ACHN (cell line): ENCODE measurements around the gene WWOX.

Source experiments
- DNase-seq: peaks from one replicate; pipeline ENCODE4 v3.0.0-alpha.2; 2015
- in situ Hi-C: cut with HindIII; loops from 2 replicates; pipeline ENCODE4 v1.10.0; 2017; ENCODE audit warnings: low sequenced_read_pairs, low pct_ligation_motif_present, low pct_unique_long_range_greater_than_20kb

Gene WWOX

DNA sequence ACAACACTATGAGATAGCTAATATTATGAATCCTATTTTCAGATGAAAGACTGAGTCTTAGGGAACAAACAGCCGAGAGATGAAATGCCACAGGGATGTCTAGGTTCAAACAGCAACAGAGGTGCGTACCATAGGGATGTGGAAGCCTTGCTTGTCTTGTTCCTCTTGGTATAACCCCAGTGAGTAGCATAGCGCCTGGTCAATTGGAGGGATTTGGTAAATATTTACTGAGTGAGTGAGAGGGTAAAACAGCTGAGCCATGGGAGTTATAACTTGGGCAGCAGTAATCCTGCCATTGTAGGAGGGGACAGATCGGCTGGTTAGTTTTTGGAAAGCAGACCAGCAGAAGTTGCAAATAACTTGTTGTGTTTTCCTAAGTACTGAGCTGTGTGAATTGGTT lies 80.2 kb downstream of the WWOX start:
- no peak for DNase-seq
- in situ Hi-C loops: no loop called here

DNA sequence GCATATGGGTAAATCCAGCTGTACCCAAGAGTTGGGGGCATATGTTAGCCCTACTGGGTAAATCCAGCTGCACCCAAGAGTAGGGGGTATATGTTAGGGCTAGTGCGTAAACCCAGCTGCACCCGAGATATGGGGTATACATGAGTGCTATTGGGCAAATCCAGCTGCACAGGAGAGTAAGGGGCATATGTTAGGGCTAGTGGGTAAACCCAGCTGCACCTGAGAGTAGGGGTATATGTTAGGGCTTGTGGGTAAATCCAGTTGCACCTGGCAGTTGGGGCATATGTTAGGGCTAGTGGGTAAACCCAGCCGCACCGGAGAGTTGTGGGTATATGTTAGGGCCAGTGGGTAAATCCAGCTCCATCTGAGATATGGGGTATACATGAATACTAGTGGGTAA lies 80.9 kb downstream of the WWOX start:
- in situ Hi-C loops: no loop called here
- DNase-seq: no peak

DNA sequence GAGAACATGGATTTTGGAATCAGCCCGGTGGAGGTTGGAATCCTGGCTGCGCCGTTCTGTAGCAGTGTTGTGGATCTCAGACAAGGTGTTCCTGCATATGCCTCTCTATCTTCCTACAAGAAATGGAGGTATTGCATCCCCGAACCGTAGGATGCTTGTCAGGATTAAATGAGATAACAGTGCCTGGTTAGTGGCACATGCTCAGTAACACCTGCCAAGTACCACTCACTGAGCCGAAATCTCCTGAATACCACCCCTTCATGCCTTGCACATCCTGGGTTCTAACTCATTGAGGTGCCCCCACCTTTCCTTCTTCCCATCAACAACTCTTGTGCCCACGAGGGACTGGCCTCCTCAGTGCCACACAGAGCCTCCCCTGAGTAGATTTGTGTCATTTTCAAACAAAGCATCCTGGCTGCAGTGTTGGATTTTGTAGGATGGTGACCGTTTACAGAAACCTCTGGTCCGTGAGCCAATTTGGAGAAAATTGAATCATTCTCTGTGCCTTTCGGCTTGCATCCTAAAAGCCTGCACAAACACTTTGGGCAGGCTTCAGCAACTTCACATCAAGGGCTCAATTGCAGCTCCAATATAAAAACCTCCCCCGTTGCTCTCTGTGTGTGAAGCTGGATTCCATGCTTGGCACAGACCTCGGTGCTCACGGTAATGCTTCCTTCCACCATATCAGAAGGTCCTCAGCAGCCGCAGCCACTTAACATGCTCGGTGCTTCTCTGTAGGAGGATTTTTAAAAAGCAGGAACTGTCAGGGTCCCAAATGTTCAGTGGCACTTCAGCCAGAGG lies 84.2 kb downstream of the WWOX start:
- in situ Hi-C loops: no loop called here
- DNase-seq: no peak

DNA sequence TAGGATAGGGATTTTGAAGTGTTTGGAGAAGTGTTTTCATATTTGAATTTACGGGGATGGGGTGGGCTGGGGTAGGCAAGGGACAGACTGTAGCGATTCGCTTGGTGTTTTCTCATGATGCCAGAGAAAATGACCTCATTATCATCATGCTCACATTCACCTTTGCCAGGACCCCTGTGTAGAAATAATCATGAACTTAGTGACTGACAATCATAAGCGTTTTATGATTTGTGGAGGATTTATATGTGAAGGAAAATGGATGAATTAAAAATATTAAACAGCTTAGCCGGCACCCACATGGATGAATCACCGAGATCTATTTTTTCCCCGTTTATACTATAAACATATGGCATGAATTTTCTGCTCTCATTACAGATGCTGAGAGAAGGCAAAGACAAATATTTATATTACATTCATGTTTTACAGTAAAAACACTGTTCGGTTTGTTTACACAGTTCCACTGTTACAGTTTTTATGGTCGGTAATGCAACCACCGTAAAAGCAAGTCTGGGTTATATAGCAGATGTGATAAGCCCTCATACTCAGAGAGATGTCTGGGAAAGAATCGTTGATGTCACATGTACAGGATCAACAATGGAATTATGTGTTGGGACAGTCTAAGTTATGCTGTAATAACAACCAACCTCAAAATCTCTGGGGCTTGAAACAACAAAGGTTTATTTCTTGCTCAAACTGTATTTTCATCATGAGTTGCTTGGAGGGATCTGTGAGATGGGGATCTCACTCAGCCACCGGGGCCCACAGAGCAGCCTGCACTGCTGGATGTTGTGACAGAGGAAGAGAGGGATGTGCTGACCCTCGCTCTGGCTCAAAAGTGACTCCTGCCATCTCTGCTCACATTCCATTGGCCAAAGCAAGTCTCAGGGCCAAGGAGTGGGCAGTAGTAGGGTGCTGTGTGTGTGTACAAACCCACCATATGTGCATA lies 85.1 kb downstream of the WWOX start:
- in situ Hi-C loops: no loop called here
- no peak for DNase-seq

DNA sequence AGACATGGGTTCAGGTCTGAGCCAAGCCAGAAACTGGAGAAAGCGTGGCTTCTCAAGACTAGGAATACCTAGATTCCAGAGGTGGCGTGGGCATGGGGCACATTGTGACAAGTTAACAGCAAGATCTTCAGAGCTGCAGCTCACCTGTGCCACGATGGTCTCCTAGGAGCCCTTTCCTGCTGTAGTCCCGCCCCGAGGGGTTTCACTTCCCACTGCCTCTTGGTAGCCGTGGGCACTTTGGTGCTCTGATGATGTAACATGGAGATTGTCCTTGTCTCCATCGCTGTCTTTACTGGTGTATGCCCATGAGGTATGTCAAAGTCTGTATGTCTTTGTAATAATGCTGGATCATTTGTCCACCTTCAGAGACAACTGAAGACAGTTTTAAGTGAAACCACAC lies 89.7 kb downstream of the WWOX start:
- DNase-seq: no peak
- in situ Hi-C loops: no loop called here

DNA sequence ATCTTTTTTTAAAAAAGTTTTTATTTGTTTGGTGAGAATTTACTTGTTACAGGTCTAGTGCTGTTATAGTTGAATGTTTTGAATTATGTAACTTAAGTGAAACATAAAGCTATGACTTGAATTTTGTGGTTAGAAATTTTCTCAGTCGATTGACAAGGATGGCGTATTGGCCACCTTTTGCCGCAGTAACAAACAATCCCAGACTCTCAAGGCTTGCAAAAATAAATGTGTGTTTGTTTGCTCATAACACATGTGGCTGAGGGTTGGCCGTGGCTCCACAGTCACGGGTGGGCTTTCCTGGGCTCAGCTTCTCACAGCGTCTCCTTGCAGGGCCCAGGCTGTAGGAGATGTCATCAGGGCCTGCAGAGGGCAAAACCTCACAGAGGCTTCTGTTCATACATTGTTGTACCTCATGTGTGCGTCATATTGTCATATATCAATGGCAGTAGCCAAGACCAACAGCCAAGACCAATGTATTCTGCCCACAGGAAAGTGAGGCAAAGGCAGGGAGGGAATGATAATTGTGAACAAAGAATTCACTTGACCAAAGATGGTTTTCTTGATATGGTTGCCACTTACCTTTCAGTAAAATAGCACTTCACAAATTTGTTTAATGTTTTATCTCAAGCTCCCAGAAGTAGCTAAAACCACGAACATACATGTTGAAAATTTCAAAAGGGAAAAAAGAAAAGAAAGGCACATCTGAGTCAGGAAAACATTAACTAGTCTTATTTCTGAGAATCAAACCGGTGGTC lies 93.5 kb downstream of the WWOX start:
- in situ Hi-C loops: no loop called here
- no peak for DNase-seq

DNA sequence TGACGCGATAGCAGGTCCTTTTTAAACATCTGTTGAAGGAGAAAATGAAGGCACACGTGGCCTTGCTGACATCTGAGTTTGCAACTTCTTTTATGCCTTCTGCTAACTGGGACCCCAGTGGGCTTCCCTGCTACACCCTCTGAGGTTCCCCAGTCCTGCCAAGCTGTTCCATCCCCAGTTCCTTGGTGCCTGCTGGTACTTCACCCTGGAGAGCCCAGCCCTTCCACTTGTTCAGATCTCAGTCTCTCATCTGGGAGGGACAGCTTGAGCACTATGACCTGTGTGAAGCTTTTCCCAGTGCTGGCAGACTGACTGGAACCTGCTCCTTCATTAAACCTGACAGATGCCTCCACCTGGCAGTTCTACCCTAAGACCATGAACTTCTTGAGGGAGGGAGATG lies 95.5 kb downstream of the WWOX start:
- DNase-seq: no peak
- in situ Hi-C loops: no loop called here

DNA sequence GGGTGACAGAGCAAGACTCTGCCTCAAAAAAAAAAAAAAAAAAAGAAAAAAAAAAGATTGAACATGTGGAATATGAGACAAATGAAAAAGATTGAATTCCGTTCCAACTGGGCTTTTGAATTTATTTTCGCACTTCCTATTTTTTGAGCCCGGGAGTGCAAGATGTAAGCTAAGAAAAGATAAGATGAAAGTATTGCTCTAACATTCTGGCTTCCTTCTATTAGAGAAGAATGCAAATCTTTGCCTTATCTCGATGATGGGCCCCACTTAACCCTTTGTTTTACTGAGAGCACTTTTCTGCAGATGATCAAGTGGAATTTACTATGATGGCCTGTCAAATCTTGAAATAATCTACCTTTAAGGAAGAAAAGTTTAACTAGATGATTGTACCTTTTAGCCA lies 96.3 kb downstream of the WWOX start:
- in situ Hi-C loops: no loop called here
- DNase-seq: no peak

DNA sequence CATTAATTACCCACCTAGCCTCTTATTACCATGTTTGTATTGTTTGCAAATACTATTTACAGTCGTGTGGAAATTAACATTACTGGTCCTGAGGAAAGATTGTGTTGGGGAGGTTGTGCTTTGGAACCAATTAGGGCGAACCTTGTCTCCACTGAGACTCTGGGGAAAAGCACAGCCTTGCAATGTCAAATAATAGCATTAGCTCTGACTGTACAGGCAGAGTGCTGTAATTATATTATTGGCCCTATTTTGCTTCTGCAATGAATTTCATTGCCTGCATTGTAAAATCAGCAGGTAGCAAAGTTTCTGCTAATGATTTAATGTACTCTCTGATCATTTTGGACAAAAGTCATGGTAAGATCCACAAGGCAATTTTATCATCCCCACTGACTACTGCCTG lies 97.0 kb downstream of the WWOX start:
- in situ Hi-C loops: no loop called here
- no peak for DNase-seq

DNA sequence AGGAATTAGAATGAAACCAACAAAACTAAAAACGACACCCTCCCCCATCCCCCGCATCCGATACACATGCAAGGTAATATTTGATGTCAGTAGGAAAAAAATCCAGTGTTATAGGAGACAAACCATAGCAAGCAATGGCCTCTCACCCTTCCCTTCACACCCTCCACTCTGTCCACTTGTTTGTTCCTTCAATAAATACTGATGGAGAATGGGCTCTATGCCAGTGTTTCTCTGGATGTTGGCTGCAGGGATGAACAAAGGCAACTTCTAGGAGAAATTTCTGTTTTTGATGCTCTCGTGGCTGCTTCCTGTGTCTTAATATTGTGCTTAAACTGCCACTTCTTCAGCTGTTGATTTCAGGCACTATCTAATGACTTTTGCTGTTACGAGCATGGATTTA lies 98.8 kb downstream of the WWOX start:
- no peak for DNase-seq
- in situ Hi-C loops: no loop called here

DNA sequence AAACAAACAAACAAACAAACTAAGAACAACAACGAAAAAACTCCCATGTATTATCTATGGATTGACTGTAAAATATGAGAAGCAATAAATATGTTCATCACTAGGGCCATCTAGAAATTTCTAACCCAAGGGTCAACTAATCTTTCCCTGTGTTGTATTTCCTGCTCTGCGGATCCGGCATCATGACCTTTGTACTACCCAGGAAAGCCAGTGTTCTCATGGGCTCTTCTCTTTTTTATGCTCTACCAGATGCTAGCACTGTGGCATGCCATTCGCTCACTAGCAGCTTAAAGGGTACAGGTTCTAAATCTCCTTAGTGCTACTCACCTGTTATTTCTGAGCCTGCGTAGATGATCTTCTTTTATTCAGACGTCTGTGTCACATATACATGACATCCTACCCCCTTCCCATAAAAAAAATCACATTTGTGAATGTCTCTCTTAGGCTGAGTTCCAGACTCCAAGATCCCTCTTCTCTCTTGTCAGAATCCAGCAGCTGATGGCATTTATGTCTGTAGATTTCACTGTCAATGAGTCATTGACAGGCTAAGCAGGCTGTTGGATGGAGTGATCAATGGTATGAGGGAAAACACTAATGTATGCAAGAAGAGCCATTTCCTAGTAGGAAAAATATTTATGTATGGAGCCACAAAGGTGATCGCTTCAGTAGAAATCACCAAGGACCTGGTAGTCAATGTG lies 100.0 kb downstream of the WWOX start:
- DNase-seq: no peak
- in situ Hi-C loops: no loop called here

DNA sequence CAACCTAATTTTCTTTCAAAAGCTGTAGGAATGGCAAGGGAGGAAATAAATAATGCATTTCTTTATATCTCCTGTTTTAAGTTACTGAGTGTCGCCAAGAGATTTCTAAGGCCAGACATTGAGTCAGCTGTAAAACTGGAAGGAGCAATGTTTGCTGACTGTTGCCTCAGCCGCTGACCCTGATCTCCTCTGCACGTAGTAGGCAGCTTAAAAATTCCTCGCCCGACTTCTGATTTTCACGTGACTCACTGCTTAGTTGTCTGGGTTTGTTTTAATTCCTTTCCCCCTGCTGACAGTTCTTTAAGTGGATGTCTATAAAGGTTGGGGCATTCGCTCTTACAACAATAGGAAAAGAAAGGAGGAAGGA lies 100.6 kb downstream of the WWOX start:
- in situ Hi-C loops: no loop called here
- DNase-seq: no peak

DNA sequence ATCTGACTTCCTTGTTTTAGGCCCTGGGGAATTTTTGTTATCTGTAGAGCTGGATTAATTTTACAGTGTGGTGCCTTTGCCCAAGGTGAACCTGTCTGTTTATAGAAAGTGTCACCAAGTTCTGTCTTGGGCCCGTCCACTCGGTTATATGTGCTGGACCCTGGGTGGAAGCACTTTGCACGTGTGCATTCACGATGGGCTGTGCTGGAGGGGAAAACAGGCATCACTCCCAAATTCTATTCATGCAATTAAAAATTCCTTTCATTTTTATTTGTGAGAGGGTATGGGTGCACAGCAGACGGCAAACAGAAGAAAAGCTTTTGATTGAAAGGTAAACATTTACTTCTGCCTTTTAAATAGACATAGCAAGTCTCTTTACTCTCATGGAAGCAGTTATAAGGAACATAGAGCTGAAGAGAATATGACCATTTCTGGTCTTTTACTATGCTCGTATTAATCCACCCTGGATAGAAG lies 101.2 kb downstream of the WWOX start:
- in situ Hi-C loops: no loop called here
- DNase-seq: no peak

DNA sequence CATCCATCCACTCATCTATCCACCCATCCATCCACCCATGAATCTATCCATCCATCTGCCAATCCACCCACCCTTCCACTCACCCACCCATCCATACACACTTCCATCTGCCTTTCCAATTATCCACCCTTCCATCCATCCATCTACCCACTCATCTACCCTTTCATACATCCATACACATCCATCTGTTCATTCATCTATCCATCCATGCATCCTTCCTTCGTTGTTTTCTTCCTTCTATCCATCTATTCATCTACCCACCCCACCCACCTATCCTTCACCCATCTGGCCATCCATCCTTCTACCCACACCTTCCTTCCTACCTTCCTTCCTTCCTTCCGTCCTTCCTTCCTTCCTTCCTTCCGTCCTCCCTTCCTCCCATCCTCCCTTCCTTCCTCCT lies 106.1 kb downstream of the WWOX start:
- in situ Hi-C loops: no loop called here
- no peak for DNase-seq

DNA sequence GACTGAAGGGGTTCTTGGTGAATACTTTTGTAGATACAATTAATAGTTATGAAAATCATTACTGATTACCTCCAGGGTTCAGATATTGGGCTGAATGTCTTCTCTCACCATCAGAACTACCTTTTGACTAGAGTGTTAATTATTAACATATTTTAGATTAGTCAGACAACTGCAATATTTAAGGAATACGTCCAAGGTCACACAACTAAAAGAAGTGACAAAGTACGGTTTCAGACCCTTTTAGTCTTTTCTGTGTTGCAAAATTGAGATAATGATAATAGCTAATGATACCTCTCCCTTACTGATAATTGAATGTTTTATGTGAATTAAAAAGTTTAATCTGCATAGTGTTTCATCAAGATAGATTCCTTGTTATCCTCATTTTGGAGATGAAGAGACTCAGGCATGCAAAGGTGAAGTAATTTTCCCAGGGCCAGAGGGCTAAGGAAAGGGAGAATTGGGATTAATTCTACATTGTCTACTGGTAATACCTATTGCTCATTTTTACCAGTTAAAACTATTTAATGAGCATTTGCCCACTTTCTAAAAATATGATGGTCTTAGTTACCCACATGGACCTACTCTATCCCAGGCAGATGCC lies 107.3 kb downstream of the WWOX start:
- no peak for DNase-seq
- in situ Hi-C loops: no loop called here

DNA sequence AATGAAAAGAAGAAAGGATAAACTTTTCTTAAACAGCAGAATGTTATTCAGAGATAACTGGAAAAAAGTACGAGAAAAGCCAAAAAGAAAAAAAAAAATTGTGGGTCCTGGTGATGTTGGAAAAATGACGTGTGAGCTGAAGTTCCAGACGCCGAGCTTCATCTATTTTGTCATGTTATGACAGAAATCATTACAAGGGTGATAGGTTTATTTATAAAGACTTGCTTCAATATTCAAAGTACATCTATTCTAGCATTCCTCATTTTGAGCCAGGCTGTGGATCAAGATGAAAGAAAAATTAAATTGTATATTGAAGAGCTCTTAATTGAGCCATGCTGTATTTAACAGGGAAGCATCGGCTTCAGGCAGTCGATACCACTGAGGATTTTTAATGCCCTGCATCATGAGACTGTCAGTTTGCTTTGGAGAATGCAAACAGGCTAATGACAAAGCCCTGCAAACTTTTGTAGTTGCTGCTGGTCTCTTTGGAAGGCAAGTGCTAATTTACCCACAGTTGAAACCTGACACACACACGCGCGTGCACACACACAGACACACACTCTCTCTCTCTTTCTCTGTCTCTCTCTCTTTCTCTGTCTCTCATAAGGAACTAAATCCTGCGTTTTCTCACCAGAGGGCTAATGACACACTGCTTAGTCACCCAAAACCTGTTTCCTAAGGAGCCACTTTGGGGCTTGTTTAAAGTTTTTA lies 110.7 kb downstream of the WWOX start:
- DNase-seq: peak; percentile 72
- in situ Hi-C loops: no loop called here

DNA sequence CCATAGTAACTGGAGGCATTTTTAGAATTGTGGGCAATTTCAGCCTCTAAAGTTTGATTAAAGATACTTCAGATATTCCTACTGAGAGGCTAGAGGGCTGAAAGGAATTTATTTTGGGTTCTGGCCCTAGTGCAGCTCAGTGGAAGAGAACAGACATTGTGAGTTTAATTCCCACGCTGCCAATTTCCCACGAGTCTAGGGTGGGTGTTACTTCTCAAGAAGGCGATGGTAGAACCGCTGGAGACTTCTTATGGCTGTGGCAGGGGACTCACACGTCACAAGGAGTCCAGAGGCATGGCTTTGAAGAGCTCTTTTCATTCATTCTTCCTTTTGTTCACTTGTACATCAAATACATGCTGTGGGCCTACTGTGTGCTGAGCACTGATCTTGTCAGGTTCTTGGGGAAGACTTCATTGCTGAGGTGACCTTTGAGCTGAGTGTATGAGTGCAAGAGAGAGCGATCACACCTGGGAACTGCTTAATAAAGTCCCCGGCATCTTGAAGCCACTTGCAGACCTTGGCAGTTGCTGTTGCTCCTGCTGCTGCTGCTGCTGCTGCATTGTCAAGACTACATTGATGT lies 111.7 kb downstream of the WWOX start:
- DNase-seq: no peak
- in situ Hi-C loops: no loop called here
